ENCODE data around the gene LAYN.

Gene LAYN

DNA sequence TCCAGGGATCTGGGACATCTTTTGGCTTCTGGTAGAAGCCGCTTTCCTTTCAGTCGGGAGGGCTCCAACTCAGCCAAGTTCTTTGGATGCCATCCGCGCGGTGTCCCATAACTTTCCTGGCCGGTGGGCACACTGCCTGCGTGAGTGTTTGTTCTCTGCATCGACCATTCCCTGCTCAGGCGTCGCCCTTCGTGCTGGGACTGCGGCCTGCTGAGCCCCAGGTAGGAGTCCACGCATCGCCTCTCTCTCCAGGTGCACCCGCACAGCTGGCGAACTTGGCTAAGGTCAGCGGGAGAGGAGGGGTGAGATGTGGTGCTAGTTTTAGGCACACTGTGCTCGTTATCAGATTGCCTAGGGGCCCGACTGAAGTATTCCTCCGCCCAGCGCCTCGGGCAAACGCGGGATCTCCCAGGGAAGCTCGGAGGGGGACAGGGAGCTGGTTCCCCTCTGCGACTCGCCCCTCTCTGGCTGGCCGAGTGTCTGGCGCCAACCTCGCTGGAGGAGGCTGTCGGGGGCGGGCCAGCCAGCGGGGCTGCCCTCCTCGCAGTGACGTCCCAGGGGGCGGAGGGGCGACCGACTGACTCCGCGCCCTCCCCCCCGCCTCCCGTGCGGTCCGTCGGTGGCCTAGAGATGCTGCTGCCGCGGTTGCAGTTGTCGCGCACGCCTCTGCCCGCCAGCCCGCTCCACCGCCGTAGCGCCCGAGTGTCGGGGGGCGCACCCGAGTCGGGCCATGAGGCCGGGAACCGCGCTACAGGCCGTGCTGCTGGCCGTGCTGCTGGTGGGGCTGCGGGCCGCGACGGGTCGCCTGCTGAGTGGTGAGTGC lies at the start of gene LAYN:
Gene LAYN (plus strand): TSS at position 607 of the 823 bp plus-strand sequence. CDS start 124 bp downstream, at position 731.
- peak; percentile 63 for DNase-seq (ENCODE audit: low spot score)

DNA sequence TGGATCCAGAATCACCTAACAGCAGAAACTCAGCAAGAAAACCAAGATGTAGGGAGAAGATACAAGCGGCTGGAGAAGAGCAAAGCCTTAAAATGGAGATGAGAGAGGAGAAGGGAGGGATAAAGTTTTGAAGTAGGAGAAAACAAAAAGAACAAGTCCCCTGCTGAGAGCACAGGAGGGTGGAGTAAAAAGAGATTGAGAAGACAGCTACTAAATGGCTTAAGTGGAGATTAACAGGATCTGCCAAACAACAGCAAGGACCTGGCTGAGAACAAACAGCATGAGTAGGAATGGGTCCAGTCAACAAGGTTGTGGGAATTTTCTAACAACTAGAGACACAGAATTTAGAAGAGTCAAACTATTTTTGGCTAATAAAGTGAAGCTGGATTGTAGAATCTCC lies 46.5 kb upstream of the LAYN start:
- no peak for DNase-seq (ENCODE audit: low spot score)

- no peak for DNase-seq (ENCODE audit: low spot score)
Observed at GRCh38 chr11:111499483-111499882, 41.0 kb upstream of the LAYN start.

- DNase-seq (ENCODE audit: low spot score): no peak
Observed at GRCh38 chr11:111500481-111500880, 40.0 kb upstream of the LAYN start.

- DNase-seq (ENCODE audit: low spot score): no peak
Observed at GRCh38 chr11:111502611-111503010, 37.9 kb upstream of the LAYN start.

GRCh38 chr11:111510311-111510710 lies 30.2 kb upstream of the LAYN start:
- no peak for DNase-seq (ENCODE audit: low spot score)

- DNase-seq (ENCODE audit: low spot score): peak; percentile 43
Observed at GRCh38 chr11:111512296-111513239, 28.0 kb upstream of the LAYN start, which contains the start of gene BTG4. TSS of gene BTG4 (minus strand) at chr11:111512386. CDS start at chr11:111498776, 13,610 bp downstream.

GRCh38 chr11:111513240-111513605 lies 27.3 kb upstream of the LAYN start:
- DNase-seq (ENCODE audit: low spot score): no peak

- no peak for DNase-seq (ENCODE audit: low spot score)
Observed at GRCh38 chr11:111514216-111515031, 26.1 kb upstream of the LAYN start, which contains the start of gene HOATZ. TSS of gene HOATZ (plus strand) at chr11:111514778. CDS start at chr11:111514785, 7 bp downstream.

DNA sequence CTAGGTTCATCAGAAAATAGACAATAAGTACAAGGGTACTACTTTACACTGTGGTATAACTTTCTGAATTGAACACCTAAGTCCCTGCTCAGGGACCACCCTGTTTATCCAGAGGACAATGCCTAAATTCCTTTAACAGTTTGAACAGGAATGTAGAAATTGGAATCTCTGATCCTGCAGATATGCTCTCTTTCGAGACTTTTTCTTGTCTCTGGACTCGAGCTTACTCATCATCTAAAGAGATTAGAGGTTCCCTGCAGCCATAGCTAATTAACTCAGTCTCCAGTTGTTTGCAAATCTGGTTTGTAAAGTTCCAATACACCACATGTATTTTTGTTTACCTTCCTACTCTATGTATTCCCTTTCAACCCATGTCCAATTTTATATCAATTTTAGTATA lies 24.9 kb upstream of the LAYN start:
- DNase-seq (ENCODE audit: low spot score): no peak

GRCh38 chr11:111518668-111519067 lies 21.9 kb upstream of the LAYN start:
- DNase-seq (ENCODE audit: low spot score): no peak

- no peak for DNase-seq (ENCODE audit: low spot score)
Observed at GRCh38 chr11:111520560-111520959, 20.0 kb upstream of the LAYN start.

DNA sequence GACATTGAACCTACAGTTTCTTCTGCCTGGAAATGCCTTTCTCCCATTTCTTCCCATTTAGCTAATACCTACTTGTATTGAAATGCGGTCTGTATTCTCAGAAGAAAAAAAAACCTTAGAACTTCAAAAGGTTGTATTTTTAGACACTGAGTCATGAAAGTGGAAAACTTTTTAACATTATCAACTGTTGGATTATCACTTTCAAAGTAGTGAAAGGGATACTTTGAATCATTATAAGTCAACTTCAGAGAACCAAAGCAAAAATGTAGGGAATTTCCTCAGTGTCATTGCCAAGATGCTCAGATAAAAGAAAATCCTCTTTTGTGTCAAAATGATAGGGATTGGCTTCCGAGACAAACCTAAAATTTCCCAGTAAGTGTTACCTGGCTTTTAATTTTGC lies 19.4 kb upstream of the LAYN start:
- DNase-seq (ENCODE audit: low spot score): no peak

DNA sequence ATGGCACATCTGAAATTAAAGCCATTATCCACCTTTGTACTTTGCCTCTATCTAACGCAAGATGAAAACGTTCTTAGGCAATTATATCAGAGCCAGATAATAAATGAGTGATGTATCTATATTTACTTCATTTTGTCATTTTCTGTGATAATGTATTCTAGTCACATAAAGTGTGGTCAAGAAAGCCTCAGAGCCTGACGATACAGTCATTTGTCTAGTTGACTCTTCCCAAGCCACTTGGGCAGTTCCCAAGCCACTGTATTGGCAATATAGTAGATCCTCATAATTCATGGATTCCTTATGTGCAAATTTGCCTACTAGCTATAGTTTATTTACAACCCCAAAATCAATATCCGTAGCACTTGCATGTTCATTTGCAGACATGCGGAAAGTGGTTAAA lies 18.1 kb upstream of the LAYN start:
- no peak for DNase-seq (ENCODE audit: low spot score)

GRCh38 chr11:111523343-111523742 lies 17.2 kb upstream of the LAYN start:
- DNase-seq (ENCODE audit: low spot score): no peak

GRCh38 chr11:111524056-111524455 lies 16.5 kb upstream of the LAYN start:
- DNase-seq (ENCODE audit: low spot score): no peak

GRCh38 chr11:111525456-111525855 lies 15.1 kb upstream of the LAYN start:
- DNase-seq (ENCODE audit: low spot score): no peak

DNA sequence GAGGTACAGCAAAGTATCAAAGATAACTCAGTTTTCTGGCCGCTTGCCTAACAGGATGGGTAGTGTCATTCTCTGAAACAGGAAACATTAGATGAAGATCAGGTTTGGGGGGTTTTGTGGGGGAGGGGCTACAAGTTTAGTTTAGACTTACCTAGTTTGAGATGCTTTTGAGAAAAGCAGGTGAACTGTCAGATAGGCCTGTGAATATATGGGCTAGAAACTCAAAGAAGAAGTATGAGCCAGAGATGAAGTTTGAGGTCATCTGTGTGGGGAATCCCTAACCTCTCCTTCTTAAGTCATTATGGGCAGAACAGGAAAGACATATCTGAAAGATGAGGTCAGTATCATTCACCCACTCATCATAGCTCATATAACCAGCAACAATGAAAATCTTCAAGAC lies 14.0 kb upstream of the LAYN start:
- DNase-seq (ENCODE audit: low spot score): no peak

- DNase-seq (ENCODE audit: low spot score): no peak
Observed at GRCh38 chr11:111527279-111527678, 13.2 kb upstream of the LAYN start.

GRCh38 chr11:111528557-111528956 lies 12.0 kb upstream of the LAYN start:
- no peak for DNase-seq (ENCODE audit: low spot score)

GRCh38 chr11:111530091-111530490 lies 10.4 kb upstream of the LAYN start:
- DNase-seq (ENCODE audit: low spot score): no peak

- DNase-seq (ENCODE audit: low spot score): no peak
Observed at GRCh38 chr11:111531136-111531535, 9.4 kb upstream of the LAYN start.
